Inflammatory macrophage (primary cell): ENCODE measurements around the gene MED27.

ENCODE experiments used
- DNase-seq, 2 donors: peaks; one replicate each; pipeline ENCODE4 v3.0.0-alpha.2; 2020 to 2022

Gene MED27

GRCh38 chr9:131915181-131915580 is 164.5 kb downstream of the MED27 start:
- DNase-seq: no peak

DNA sequence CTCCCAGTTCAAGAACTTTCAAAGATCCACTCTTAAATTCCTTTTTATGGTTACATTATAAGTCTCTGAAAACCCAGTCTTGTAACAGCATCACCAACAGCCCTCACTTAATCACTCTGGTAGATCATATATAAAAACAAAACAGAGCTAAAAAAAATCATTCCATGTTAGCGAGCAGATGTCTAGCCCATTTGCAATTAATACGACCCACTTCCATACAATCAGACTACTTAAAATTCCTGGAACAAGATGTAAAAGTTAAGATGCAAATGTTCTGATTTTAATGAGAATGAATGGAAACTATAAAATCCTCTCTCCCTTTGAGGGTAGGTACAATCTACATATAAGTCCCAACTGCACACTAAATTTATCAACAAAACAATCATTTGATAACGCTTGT is 167.0 kb downstream of the MED27 start:
- DNase-seq: no peak

DNA sequence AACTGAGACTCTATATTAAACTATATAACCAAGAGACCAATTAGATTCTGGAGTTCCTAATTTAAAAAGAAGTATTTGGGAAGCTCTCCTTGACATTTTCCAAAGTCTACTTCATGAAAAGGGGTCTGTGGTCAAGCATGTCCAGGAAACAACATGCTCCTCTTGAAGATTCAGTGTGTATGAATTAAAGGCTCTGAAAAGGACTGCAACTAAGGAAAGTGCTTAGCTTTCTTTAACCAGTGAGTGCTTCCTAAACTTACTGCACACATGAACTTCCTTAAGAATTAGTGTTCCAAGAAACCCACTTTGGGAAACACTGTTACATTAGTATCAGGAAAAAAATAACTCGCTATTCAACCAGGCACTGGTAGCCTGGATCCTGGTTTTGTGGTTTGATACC is 167.6 kb downstream of the MED27 start:
- no peak for DNase-seq

DNA sequence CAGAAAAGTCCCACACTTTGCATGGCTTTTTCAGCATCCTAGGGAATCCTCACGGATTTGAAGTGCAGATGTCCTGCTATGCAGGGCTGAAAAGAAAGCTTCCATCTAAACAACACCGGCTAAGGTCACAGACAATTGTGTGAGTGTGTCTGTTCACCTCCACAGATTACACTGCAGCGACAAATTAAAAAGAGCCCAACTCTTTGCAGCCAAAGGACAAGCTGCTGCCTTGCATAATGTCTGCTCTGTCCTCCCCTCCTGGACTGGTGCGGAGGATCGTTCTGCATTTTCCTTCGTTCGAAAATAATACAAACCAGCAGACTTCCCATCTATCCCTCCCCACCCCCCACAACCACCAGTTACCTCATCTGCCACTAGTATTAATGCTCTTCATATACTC is 169.1 kb downstream of the MED27 start:
- no peak for DNase-seq

DNA sequence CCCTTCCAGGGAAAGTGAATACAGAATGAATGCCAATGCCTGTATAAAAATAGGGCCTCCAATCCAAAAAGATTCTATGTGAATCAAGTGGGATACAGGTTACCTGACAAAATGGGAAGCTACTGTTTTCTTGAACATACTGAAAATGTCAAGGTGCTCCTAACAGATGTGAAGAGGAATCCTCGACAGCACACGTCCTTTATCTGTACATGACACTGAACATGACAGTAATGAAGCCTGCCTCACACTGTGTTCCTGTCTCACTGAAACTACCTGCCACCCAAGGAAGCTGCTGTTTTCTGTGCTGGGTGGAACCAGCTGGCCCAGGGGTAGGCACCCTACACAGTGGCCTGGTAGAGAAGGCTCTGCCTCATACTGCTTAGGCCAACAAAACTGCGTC is 174.5 kb downstream of the MED27 start:
- no peak for DNase-seq

DNA sequence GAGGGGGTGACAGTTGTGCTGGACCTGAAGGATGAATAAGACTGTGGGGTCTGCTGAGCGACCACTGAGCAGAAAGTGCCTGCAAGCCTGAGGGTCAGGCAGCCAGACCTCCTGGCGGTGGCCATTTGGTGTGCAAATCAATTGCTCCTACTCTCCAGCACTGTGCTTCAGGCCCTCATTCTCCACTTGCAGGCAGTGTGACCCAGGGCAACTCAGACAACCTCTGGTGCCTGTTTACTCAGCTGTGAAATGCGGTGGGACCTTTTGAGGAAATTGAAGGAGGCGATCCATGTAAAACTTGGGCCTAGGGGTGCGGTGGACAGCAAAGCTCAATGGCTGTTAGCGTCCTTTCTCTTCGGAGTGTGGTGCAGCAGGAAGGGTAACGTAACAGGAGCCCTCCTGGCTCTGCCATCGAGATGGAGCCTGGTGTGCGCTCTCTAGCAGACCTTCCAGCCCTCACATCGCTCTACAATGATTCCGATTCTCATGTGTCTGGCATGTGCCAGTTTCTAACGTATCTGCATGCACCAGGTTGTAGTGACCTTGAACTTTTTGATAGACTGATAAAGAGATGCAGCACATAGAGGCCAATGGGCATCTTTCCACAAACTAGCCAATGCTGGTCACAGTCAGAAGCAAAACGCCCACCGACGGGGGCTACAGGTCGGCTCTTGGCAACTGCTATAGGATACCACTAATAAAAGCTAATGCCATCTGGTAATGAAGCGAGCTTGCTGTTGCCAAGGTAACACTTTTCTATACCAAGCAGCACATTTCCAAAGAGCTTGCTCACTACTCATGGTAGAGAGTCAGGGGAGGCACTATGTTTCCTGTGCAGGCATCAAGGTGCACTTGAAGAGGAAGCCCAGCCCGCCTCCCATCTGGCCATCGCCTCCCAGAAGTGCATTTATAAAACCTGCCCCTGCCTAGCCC is 180.1 kb downstream of the MED27 start:
- no peak for DNase-seq

DNA sequence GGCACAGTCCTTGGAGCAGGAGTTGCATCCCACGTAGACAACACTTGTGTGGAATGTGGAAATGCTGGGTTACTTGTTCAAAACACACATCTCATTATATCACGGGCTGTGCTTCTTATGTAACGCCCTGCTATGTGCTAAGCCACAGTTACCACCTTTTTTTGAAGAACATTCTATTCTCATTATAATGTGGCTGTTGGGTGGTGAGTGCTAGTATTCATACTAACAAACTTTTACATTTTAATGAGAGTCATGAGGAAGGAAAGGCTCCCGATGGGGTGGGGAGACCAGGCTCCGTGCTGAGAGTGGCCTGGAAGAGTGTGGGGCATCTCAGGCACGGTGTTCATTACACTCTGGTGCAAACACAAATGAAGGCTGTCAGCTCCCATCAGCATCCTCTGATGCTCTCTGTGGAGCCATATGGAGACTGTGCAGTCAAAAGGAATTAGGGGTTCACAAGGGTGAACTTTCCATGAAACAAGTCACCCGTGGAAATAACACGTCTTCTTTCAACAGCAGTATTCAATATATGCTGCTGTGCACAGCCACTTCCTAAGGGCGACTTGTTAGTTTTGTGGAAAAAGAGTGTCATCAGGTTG is 186.7 kb downstream of the MED27 start:
- DNase-seq: no peak

DNA sequence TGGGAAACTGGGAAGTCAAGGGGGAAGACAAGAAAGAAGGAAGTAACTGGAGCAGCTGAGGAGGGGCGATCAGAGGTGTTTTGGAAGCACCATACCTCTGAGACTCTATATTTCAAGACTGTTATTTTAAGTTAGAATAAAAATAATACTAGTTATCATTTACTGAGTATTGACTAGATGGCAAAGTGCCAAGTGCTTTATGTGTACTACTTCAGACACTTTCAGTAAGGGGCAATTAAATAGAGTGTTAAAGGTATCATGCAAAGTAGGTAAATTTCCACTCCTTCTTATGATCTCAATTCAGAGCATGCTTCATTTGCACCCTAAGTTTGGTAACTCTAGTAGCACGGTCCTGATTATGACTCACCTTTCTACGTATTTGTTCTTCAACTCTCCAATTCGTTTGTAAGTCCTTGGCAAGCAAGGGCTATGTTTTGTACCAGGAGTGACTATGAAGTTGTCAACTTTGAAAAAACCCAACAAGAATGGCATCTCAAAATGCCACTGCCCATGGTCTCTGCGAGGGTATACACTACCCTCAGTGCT is 187.4 kb downstream of the MED27 start:
- no peak for DNase-seq

GRCh38 chr9:131891598-131891997 is 188.1 kb downstream of the MED27 start:
- no peak for DNase-seq

DNA sequence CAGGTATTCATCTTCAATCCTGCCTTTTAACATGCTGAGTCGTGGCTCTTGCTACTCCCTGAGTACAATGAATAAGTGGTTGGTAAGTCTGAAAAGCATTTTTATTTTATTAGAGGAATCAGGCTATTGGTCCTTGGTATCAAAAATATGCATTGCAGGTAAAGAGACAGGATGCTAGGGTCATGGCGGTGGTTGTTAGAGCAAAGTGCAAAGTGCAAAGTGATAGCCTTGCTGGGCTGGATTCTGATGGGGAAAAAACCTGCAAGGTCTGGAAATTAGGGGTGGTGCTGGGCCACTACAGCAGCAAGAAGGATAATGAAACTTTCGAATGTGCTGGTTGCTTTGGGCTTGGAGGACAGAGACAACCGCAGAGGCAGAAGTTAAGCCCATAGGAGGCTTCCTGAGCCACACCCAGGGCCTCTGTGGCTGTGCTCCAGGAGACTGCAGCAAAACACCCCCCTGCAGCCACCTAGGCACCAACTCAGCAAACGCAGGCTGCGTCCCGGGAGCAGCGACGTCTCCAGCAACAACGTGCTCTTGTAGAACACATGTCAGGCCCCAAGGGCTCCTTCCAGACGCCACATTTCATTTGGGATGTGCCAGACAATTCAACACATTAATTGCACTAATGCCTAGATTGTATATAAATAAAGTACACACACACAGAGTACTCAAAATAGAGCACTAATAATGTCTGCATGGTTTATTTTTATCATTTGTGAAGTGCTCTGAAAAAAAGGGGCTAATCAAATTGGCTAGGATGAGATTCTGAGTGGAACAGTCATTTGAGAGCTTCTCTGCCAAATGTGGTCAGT is 190.0 kb downstream of the MED27 start:
- no peak for DNase-seq

- no peak for DNase-seq
Observed at GRCh38 chr9:131888923-131889322, 190.7 kb downstream of the MED27 start.

DNA sequence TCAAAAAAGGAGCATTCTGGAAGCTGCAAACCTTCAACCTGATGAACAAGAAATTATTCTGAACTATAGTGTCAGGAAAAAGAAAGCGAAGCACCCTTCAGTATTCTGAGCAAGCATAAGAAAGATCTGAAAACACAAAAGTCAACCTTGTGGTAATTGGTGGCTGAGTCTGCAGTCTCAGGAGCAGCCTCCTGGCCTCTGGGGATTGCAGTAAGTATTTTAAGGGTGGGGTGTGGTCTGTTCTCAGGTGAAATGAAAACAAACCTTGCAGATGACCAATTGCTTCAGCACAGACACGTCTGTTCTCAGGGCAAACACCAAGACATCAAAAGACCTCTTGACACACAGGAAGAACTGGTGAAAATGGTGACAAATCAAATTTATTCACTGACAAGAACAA is 192.0 kb downstream of the MED27 start:
- DNase-seq: no peak

DNA sequence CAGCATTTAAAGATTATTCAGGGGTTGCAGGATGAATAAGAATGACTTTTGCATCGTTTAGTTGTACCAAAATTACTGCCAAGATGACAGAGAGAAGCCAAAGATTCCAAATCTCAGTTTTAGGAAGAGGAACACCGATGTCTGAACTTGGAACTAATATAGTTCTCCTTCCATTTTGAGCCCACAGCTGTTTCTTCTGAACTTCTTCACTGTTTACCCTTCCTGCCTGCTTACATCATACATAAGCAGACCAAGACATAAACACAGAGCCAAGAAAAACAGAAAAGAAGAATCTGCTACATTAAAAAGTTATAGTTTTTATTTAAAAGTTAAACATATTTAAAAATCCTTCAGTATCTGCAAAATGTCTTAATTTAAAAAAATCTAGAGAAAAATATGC is 192.8 kb downstream of the MED27 start:
- no peak for DNase-seq

- DNase-seq: no peak
Observed at GRCh38 chr9:131885144-131885609, 194.5 kb downstream of the MED27 start.

DNA sequence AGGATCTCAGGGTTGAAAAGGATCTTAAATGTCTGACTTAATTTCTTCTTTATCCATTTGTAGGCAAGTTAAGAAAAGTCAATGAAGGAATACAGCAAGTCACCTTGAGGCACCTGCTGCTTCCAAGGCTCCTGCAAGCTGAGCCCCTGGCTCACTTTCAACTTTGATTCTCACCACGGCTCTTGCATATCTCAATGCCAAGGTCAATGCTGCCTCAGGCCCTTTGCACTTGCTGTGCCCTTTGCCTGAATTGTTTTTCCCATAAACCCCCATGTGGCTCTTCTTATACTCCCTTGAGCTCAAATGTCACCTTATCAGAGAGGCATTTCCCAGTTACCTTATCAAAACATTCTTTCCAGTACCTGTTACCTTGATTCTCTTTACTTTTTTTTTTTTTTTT is 195.4 kb downstream of the MED27 start:
- no peak for DNase-seq

- DNase-seq: no peak
Observed at GRCh38 chr9:131880833-131881583, 198.7 kb downstream of the MED27 start.

DNA sequence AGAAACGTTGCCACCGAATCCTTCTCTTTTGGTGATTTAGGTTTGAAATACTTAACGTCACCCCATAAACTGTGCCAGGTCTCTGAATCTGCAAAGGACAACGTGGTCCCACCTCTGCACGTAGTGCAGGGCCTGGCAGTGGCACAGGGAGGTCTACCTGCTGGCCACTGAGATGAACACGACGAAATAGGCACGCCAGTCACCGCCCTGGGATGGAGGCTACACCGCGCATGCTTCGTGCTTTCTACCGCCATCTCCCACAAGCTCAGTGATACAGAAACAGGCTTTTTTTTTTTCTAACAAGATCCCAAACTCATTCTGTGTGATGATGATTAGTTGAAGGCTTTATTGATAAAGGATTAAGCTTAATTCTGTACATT is 199.8 kb downstream of the MED27 start:
- DNase-seq: no peak

- no peak for DNase-seq
Observed at GRCh38 chr9:131879181-131879910, 200.3 kb downstream of the MED27 start.

DNA sequence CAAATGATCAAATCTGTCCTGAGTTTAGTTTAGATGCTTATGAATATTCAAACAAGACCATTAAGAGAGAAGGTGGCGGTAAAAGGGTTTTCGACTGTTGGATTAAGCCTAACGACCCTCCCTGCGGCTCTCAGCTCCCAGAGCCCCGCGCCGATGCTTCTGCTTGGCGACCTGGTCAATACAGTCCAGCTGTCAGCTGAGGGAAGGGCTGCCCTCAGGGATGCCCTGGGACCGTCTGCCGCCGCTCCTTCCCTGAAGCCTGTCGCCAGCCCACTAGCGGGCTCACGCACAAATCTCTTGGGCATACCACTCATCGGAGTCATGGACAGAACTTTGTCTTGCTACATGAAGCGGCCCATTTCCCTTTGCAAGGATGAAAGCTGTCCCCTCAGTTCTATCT is 203.2 kb downstream of the MED27 start:
- no peak for DNase-seq

DNA sequence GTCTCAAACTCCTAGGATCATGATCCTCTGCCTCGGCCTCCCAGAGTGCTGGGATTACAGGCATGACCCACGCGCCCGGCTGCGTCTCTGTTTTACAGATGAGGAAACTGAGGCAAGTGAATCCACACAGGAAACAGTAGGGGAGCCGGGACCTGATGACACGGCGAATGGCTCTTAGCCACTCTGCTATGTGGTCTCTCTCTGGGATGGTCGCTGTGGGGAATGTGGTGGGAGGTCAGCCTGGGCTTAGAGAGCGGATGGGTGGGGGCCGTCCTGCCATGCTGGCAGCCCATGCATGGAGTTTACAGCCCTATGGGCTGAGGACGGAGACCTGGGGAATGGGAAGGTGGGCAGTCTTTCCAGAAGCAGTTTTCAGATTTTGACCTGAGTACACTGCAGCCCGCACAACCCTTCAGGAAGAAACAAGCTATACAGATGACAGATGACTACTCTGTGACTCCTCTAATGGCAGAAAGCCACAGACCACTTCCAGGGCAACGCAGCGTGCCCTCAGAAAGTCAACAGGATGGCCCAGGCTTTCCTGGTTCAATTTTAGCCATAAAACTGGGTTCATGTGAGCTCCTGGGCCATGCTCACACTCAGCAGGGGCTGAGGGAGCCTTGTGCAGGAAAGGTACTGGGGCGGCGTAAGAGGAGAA is 203.7 kb downstream of the MED27 start:
- DNase-seq: no peak
